IPS-11a (cell line): Measurements from ENCODE around the gene GPR18.
"Not testable (repeated sequence)": the region's sequence is repeated elsewhere in the genome, so short reads cannot be mapped to it uniquely, and the experiment has no call there.

ENCODE experiments used
- H3K4me3 ChIP-seq: one replicate; pipeline ENCODE4 v1.5.1; 2013; ENCODE audit warnings: low read depth, low read length, control low read depth

The GPR18 gene

GRCh38 chr13:99211421-99212035 lies 46.7 kb downstream of the GPR18 start:
- no peak overlapping the region for H3K4me3 ChIP-seq

GRCh38 chr13:99210627-99211026 lies 47.6 kb downstream of the GPR18 start:
- not testable (repeated sequence) for H3K4me3 ChIP-seq

- H3K4me3 ChIP-seq: no peak overlapping the region
These were observed 49.2 kb downstream of the GPR18 start for GRCh38 chr13:99208845-99209527.

GRCh38 chr13:99208185-99208584 lies 50.0 kb downstream of the GPR18 start:
- H3K4me3 ChIP-seq: no peak overlapping the region

- H3K4me3 ChIP-seq: no peak overlapping the region
These were observed 50.7 kb downstream of the GPR18 start for GRCh38 chr13:99207511-99207910.

- no peak overlapping the region for H3K4me3 ChIP-seq
These were observed 51.3 kb downstream of the GPR18 start for GRCh38 chr13:99206873-99207272.

GRCh38 chr13:99206226-99206625 lies 52.0 kb downstream of the GPR18 start:
- no peak overlapping the region for H3K4me3 ChIP-seq

GRCh38 chr13:99205621-99206220 lies 52.5 kb downstream of the GPR18 start:
- no peak overlapping the region for H3K4me3 ChIP-seq
